GM12878 (cell line): ENCODE data around the gene PAIP1. TPM values are rescaled to one million over a fixed set of nuclear protein-coding genes. Genes with fewer than 3 reads are reported as not detected.

ENCODE experiments used
- BCL11A ChIP-seq: IDR thresholded peaks from 2 replicates; pipeline ENCODE4 v1.6.1; 2011; ENCODE audit warnings: low read depth, low read length
- BRCA1 ChIP-seq: IDR thresholded peaks from 2 replicates; pipeline ENCODE4 v1.6.1; 2011; ENCODE audit warnings: low read depth, low read length, improper control_type of control experiment
- CBX3 ChIP-seq: fragments of 200-600 bp; sonication (generic); IDR thresholded peaks from 2 replicates; pipeline ENCODE4 v1.6.1; 2016; ENCODE audit warnings: low read depth, borderline replicate concordance
- CEBPZ ChIP-seq: fragments of 150-350 bp; IDR thresholded peaks from 2 replicates; pipeline ENCODE4 v1.6.1; 2016; ENCODE audit warnings: low read depth, low read length
- CHD2 ChIP-seq: IDR thresholded peaks from 2 replicates; pipeline ENCODE4 v1.6.1; 2011; ENCODE audit warnings: low read depth, low read length, improper control_type of control experiment, borderline replicate concordance
- CHD4 ChIP-seq: fragments of 200-600 bp; sonication (generic); IDR thresholded peaks from 2 replicates; pipeline ENCODE4 v1.6.1; 2016; ENCODE audit warnings: mild to moderate bottlenecking
- CREB1 ChIP-seq: IDR thresholded peaks from 2 replicates; pipeline ENCODE4 v1.6.1; 2012; ENCODE audit warnings: low read depth, mild to moderate bottlenecking, inconsistent platforms
- EP300 ChIP-seq, 2 experiments: fragments of 150-350 bp in 1 of 2; IDR thresholded peaks; 2 replicates each; pipeline ENCODE4 v1.6.1; 2011 to 2012; ENCODE audit warnings: low read depth in 2 of 2, low read length in 2 of 2, borderline replicate concordance in 1 of 2, improper control_type of control experiment in 1 of 2, inconsistent platforms in 1 of 2; ENCODE audit not compliant: control insufficient read depth in 1 of 2
- EZH2 ChIP-seq: IDR thresholded peaks from 2 replicates; pipeline ENCODE4 v1.6.1; 2012; ENCODE audit warnings: low read depth, mild to moderate bottlenecking, control low read depth, inconsistent platforms, low read length, borderline replicate concordance; ENCODE audit not compliant: control insufficient read depth
- HDGF ChIP-seq: fragments of 450-650 bp; IDR thresholded peaks from 2 replicates; pipeline ENCODE4 v1.6.1; 2016; ENCODE audit warnings: antibody characterized with exemption
- JUNB ChIP-seq: IDR thresholded peaks from 2 replicates; pipeline ENCODE4 v1.6.1; 2016; ENCODE audit warnings: antibody characterized with exemption, mild to moderate bottlenecking
- KAT2A ChIP-seq: conservative IDR thresholded peaks from 2 replicates; pipeline ENCODE4 v1.6.1; 2011; ENCODE audit warnings: low read depth, low read length; ENCODE audit not compliant: control insufficient read depth
- KDM1A ChIP-seq: fragments of 200-600 bp; sonication (generic); IDR thresholded peaks from 2 replicates; pipeline ENCODE4 v1.6.1; 2016; ENCODE audit warnings: borderline replicate concordance
- MAX ChIP-seq: IDR thresholded peaks from 2 replicates; pipeline ENCODE4 v1.6.1; 2012; ENCODE audit warnings: low read depth, low read length, improper control_type of control experiment
- MTA2 ChIP-seq: fragments of 450-650 bp; IDR thresholded peaks from 2 replicates; pipeline ENCODE4 v1.6.1; 2016; ENCODE audit warnings: low read depth, mild to moderate bottlenecking, moderate library complexity
- NBN ChIP-seq: fragments of 450-650 bp; IDR thresholded peaks from 2 replicates; pipeline ENCODE4 v1.6.1; 2016
- NFYB ChIP-seq: IDR thresholded peaks from 2 replicates; pipeline ENCODE4 v1.6.1; 2011; ENCODE audit warnings: low read depth, mild to moderate bottlenecking, low read length, improper control_type of control experiment, moderate library complexity; ENCODE audit not compliant: insufficient read depth
- PKNOX1 ChIP-seq: fragments of 450-650 bp; IDR thresholded peaks from 2 replicates; pipeline ENCODE4 v1.6.1; 2016; ENCODE audit warnings: mild to moderate bottlenecking
- RAD21 ChIP-seq: IDR thresholded peaks from 2 replicates; pipeline ENCODE4 v1.6.1; 2011; ENCODE audit warnings: mild to moderate bottlenecking, low read depth, low read length, moderate library complexity; ENCODE audit not compliant: insufficient read depth
- SKIL ChIP-seq: fragments of 450-650 bp; IDR thresholded peaks from 2 replicates; pipeline ENCODE4 v1.6.1; 2017; ENCODE audit warnings: mild to moderate bottlenecking, low read depth, inconsistent platforms; ENCODE audit not compliant: poor library complexity, severe bottlenecking
- SPI1 ChIP-seq: IDR thresholded peaks from 2 replicates; pipeline ENCODE4 v1.6.1; 2011; ENCODE audit warnings: low read depth, mild to moderate bottlenecking, low read length, moderate library complexity, borderline replicate concordance; ENCODE audit not compliant: insufficient read depth
- SREBF2 ChIP-seq: IDR thresholded peaks from 2 replicates; pipeline ENCODE4 v1.6.1; 2012; ENCODE audit warnings: mild to moderate bottlenecking, low read length
- TCF3 ChIP-seq: IDR thresholded peaks from 2 replicates; pipeline ENCODE4 v1.6.1; 2012; ENCODE audit warnings: low read depth, mild to moderate bottlenecking, low read length, borderline replicate concordance; ENCODE audit not compliant: insufficient read depth
- YY1 ChIP-seq: IDR thresholded peaks from 2 replicates; pipeline ENCODE4 v1.6.1; 2011; ENCODE audit warnings: low read depth, mild to moderate bottlenecking, low read length
- ZSCAN29 ChIP-seq: fragments of 450-650 bp; IDR thresholded peaks from 2 replicates; pipeline ENCODE4 v1.6.1; 2017; ENCODE audit warnings: mild to moderate bottlenecking, moderate library complexity
- polyA plus RNA-seq, 11 experiments: library from polyadenylated mRNA; depleted of rRNA in 4 of 11; unstranded in 6 of 11; stranded (reverse) in 5 of 11; fragments of >200 nt; fragmentation: Nextera tagmentation in 4 of 11; fragmentation: Illumina TruSeq in 1 of 11; extraction: Ambion mirVana in 4 of 11; extraction: Trizol in 1 of 11; gene quantifications; 1 replicate in 1 of 11; 2 replicates in 10 of 11; pipeline versions ENCODE4 v1.2.1 to v1.2.3, GENCODE V29; 2011 to 2016; ENCODE audit warnings: inconsistent platforms in 2 of 11, missing spikeins in 2 of 11, low read depth in 1 of 11
- total RNA-seq, 4 experiments: library from RNA; depleted of rRNA in 3 of 4; stranded (reverse); fragments of >200 nt in 3 of 4; fragmentation: Illumina TruSeq in 1 of 4; extraction: Trizol in 1 of 4; gene quantifications; 2 replicates each; pipeline versions ENCODE4 v1.2.1 to v1.2.3, GENCODE V29; 2013 to 2021

Gene PAIP1
- total and polyA plus RNA-seq, 10 of the 15 experiments (the other 5 are each of a cell fraction or from before 2014, with no cell fraction given): 37.4 to 90.9 (median 57.0) TPM

- no peak for TF ChIP-seq JUNB
- no peak for TF ChIP-seq SKIL
- no peak for TF ChIP-seq EZH2
- TF ChIP-seq TCF3: no peak
- TF ChIP-seq SPI1: no peak
- no peak for TF ChIP-seq BCL11A
- no peak for TF ChIP-seq NFYB
- TF ChIP-seq KDM1A: no peak
- TF ChIP-seq BRCA1: peak; percentile 46; the same call in 1 of the 2 replicates
- TF ChIP-seq MTA2: no peak
- no peak for TF ChIP-seq KAT2A
- peak; percentile 50 for TF ChIP-seq YY1
- no peak for TF ChIP-seq MAX
- no peak for TF ChIP-seq NBN
- TF ChIP-seq RAD21: no peak; the same call in 1 of the 2 replicates
- no peak for TF ChIP-seq HDGF
- no peak for TF ChIP-seq EP300 (IDR thresholded peaks at IDR 0.05; ENCODE audit: borderline replicate concordance in 1 of 2, control insufficient read depth in 1 of 2, low read depth in 2 of 2, low read length in 2 of 2)
- TF ChIP-seq CBX3: no peak
- TF ChIP-seq CEBPZ: no peak
- peak; percentile 59; the same call in 1 of the 2 replicates for TF ChIP-seq ZSCAN29
- no peak for TF ChIP-seq CREB1
- no peak for TF ChIP-seq SREBF2
- TF ChIP-seq PKNOX1: no peak
- TF ChIP-seq CHD4: no peak
- TF ChIP-seq CHD2: peak; percentile 91
These were observed at the start of gene PAIP1 (continued) for GRCh38 chr5:43556857-43557542.
